ENCODE data around the gene CCDC40. TPM values are rescaled to one million over a fixed set of nuclear protein-coding genes. Genes with fewer than 3 reads are reported as not detected.

The CCDC40 gene
- total and polyA plus RNA-seq, 2 of the 13 experiments (the other 11 are each of a cell fraction or from before 2014, with no cell fraction given), result 4.1 to 5.5 TPM

DNA sequence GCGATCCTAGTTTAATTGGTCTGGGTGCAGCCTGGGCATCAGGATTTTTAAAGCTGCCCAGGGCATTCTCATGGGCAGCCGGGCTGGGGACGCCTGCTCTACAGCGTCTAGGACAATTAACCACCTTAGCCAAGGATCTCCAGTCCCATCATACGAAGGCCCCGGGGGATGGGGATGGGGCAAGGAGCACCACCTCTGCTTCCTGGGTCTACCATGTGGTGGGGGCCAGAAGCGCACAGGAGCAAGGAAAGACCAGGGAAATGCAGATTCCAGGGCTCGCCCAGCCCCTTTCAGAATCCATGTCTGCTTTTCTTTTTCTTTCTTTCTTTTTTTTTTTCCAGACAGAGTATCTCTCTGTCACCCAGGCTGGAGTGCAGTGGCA lies 30.1 kb upstream of the CCDC40 start (continued):
- TF ChIP-seq ZFX (CRISPR knock-in tag; IDR thresholded peaks at IDR 0.05; ENCODE audit: low read depth) (no peak), RCOR2 (CRISPR knock-in tag; IDR thresholded peaks at IDR 0.05) (no peak), ARNT (IDR thresholded peaks at IDR 0.05) (no peak), ZNF318 (CRISPR knock-in tag; IDR thresholded peaks at IDR 0.05) (0 out of 2 replicates have a peak, but pooled peaks have one; percentile 33), HDAC2 (CRISPR knock-in tag; IDR thresholded peaks at IDR 0.05) (no peak), ZNF501 (CRISPR knock-in tag; IDR thresholded peaks at IDR 0.05) (no peak), NFE2L1 (CRISPR knock-in tag; IDR thresholded peaks at IDR 0.05; ENCODE audit: borderline replicate concordance) (no peak), FOXJ3 (CRISPR knock-in tag; IDR thresholded peaks at IDR 0.05; ENCODE audit: borderline replicate concordance) (no peak), ZNF235 (CRISPR knock-in tag; IDR thresholded peaks at IDR 0.05; ENCODE audit: borderline replicate concordance) (no peak), HES4 (CRISPR knock-in tag; IDR thresholded peaks at IDR 0.05; ENCODE audit: borderline replicate concordance) (no peak), PPARG (CRISPR knock-in tag; conservative IDR thresholded peaks at IDR 0.05) (no peak), ZNF572 (CRISPR knock-in tag; IDR thresholded peaks at IDR 0.05) (no peak), ZNF749 (CRISPR knock-in tag; IDR thresholded peaks at IDR 0.05; ENCODE audit: borderline replicate concordance) (no peak), ZC3H4 (CRISPR knock-in tag; IDR thresholded peaks at IDR 0.05; ENCODE audit: borderline replicate concordance) (no peak), ZNF205 (CRISPR knock-in tag; IDR thresholded peaks at IDR 0.05) (no peak)
- TF ChIP-seq, protein P1, sequence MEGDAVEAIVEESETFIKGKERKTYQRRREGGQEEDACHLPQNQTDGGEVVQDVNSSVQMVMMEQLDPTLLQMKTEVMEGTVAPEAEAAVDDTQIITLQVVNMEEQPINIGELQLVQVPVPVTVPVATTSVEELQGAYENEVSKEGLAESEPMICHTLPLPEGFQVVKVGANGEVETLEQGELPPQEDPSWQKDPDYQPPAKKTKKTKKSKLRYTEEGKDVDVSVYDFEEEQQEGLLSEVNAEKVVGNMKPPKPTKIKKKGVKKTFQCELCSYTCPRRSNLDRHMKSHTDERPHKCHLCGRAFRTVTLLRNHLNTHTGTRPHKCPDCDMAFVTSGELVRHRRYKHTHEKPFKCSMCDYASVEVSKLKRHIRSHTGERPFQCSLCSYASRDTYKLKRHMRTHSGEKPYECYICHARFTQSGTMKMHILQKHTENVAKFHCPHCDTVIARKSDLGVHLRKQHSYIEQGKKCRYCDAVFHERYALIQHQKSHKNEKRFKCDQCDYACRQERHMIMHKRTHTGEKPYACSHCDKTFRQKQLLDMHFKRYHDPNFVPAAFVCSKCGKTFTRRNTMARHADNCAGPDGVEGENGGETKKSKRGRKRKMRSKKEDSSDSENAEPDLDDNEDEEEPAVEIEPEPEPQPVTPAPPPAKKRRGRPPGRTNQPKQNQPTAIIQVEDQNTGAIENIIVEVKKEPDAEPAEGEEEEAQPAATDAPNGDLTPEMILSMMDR (CRISPR knock-in tag; IDR thresholded peaks at IDR 0.05), result no peak
- TF ChIP-seq, protein P2, sequence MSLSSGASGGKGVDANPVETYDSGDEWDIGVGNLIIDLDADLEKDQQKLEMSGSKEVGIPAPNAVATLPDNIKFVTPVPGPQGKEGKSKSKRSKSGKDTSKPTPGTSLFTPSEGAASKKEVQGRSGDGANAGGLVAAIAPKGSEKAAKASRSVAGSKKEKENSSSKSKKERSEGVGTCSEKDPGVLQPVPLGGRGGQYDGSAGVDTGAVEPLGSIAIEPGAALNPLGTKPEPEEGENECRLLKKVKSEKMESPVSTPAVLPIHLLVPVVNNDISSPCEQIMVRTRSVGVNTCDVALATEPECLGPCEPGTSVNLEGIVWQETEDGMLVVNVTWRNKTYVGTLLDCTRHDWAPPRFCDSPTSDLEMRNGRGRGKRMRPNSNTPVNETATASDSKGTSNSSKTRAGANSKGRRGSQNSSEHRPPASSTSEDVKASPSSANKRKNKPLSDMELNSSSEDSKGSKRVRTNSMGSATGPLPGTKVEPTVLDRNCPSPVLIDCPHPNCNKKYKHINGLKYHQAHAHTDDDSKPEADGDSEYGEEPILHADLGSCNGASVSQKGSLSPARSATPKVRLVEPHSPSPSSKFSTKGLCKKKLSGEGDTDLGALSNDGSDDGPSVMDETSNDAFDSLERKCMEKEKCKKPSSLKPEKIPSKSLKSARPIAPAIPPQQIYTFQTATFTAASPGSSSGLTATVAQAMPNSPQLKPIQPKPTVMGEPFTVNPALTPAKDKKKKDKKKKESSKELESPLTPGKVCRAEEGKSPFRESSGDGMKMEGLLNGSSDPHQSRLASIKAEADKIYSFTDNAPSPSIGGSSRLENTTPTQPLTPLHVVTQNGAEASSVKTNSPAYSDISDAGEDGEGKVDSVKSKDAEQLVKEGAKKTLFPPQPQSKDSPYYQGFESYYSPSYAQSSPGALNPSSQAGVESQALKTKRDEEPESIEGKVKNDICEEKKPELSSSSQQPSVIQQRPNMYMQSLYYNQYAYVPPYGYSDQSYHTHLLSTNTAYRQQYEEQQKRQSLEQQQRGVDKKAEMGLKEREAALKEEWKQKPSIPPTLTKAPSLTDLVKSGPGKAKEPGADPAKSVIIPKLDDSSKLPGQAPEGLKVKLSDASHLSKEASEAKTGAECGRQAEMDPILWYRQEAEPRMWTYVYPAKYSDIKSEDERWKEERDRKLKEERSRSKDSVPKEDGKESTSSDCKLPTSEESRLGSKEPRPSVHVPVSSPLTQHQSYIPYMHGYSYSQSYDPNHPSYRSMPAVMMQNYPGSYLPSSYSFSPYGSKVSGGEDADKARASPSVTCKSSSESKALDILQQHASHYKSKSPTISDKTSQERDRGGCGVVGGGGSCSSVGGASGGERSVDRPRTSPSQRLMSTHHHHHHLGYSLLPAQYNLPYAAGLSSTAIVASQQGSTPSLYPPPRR (CRISPR knock-in tag; IDR thresholded peaks at IDR 0.05; ENCODE audit: borderline replicate concordance), result no peak
